Measurements from ENCODE around the gene ZNF385C. TPM values are rescaled to one million over a fixed set of nuclear protein-coding genes. Genes with fewer than 3 reads are reported as not detected.
"Not testable (repeated sequence)": the region's sequence is repeated elsewhere in the genome, so short reads cannot be mapped to it uniquely, and the experiment has no call there.

Gene ZNF385C
- total RNA-seq, 6 donors from 2014 or later = 0.30 to 2.1 (median 0.44) TPM

- Histone ChIP-seq H3K4me1 (peaks cover 60 to 78% (median 62%) of the 10 kb centered on the region in 4 donors), H3K27ac (peak overlapping the region; percentile 90 to 95 (median 92))
- peak in 1 of 2 donors; percentile 38 for DNase-seq
These were observed 81.9 kb downstream of the ZNF385C start for GRCh38 chr17:42016411-42016831.

GRCh38 chr17:42013740-42014139 lies 84.5 kb downstream of the ZNF385C start:
- 93 to 95% methylated on average over 12 of the region's 12 CpGs for WGBS, 2 donors
- H3K4me3 ChIP-seq; H3K9me3 ChIP-seq; H3K27ac ChIP-seq; ATAC-seq (ENCODE audit: low FRiP score in 2 of 2); DNase-seq; H3K27me3 ChIP-seq; H3K36me3 ChIP-seq: not testable (repeated sequence)
- peaks cover 62 to 84% (median 69%) of the 10 kb centered on the region in 4 donors for H3K4me1 ChIP-seq

More at GRCh38 chr17:42016411-42016831, 81.9 kb downstream of the ZNF385C start:
- peak overlapping the region; percentile 59 to 95 (median 80) for H3K4me3 ChIP-seq
- H3K9me3 ChIP-seq = no peaks in the 10 kb centered on the region
- H3K36me3 ChIP-seq = no peaks in the 10 kb centered on the region
- peak in 1 of 4 donors; percentile 9 for TF ChIP-seq POLR2A (IDR thresholded peaks at IDR 0.05)
- TF ChIP-seq CTCF (IDR thresholded peaks at IDR 0.05) = no peak
- TF ChIP-seq EP300 (IDR thresholded peaks at IDR 0.05) = no peak
- TF ChIP-seq POLR2AphosphoS5 (IDR thresholded peaks at IDR 0.05) = no peak
- 1 to 4% methylated on average over 12 of the region's 12 CpGs for WGBS, 2 donors
- no peaks in the 10 kb centered on the region for H3K27me3 ChIP-seq
- ATAC-seq (ENCODE audit: low FRiP score in 2 of 2) = no peak

GRCh38 chr17:42012363-42012762 lies 85.9 kb downstream of the ZNF385C start:
- Histone ChIP-seq H3K4me1 (peaks cover 53 to 75% (median 63%) of the 10 kb centered on the region in 4 donors), H3K36me3 (peaks cover 0 to 12% (median 0%) of the 10 kb centered on the region in 4 donors)
- H3K4me3 ChIP-seq; H3K27ac ChIP-seq; DNase-seq; H3K27me3 ChIP-seq; H3K9me3 ChIP-seq; ATAC-seq (ENCODE audit: low FRiP score in 2 of 2): not testable (repeated sequence)
- WGBS, 2 donors = 76 to 91% methylated on average over 4 of the region's 4 CpGs

- H3K4me3 ChIP-seq = no peak overlapping the region
- peak overlapping the region in 3 of 4 donors; percentile 7 to 64 (median 53) for H3K27ac ChIP-seq
- H3K27me3 ChIP-seq = no peaks in the 10 kb centered on the region
- H3K9me3 ChIP-seq = no peaks in the 10 kb centered on the region
- H3K4me1 ChIP-seq = peaks cover 55 to 69% (median 62%) of the 10 kb centered on the region in 4 donors
- 87 to 95% methylated on average over 3 of the region's 3 CpGs for WGBS, 2 donors
- ATAC-seq (ENCODE audit: low FRiP score in 2 of 2) = no peak
- no peak for TF ChIP-seq CTCF (IDR thresholded peaks at IDR 0.05)
- TF ChIP-seq EP300 (IDR thresholded peaks at IDR 0.05) = no peak
- no peak for TF ChIP-seq POLR2AphosphoS5 (IDR thresholded peaks at IDR 0.05)
- TF ChIP-seq POLR2A (IDR thresholded peaks at IDR 0.05) = no peak
- H3K36me3 ChIP-seq = peaks cover 0 to 12% (median 0%) of the 10 kb centered on the region in 4 donors
- DNase-seq = no peak
These were observed 87.3 kb downstream of the ZNF385C start for GRCh38 chr17:42010898-42011516.

- WGBS, 2 donors = 33 to 48% methylated on average over 9 of the region's 9 CpGs
- not testable (repeated sequence) for H3K9me3 ChIP-seq, H3K4me3 ChIP-seq, H3K27me3 ChIP-seq
- peaks cover 0 to 12% (median 0%) of the 10 kb centered on the region in 4 donors for H3K36me3 ChIP-seq
- H3K4me1 ChIP-seq = peaks cover 52 to 65% (median 58%) of the 10 kb centered on the region in 4 donors
- ATAC-seq (ENCODE audit: low FRiP score in 2 of 2) = peak in 1 of 2 donors; percentile 70
- H3K27ac ChIP-seq = peak overlapping the region in 3 of 4 donors; percentile 7 to 64 (median 53)
- peak in 1 of 2 donors; percentile 45 for DNase-seq
These were observed 88.0 kb downstream of the ZNF385C start for GRCh38 chr17:42010266-42010680.

GRCh38 chr17:42009170-42009569 lies 89.1 kb downstream of the ZNF385C start:
- no peak for ATAC-seq (ENCODE audit: low FRiP score in 2 of 2)
- 82 to 88% methylated on average over 4 of the region's 4 CpGs for whole genome bisulfite sequencing, 2 donors
- H3K4me1 ChIP-seq = peaks cover 42 to 63% (median 56%) of the 10 kb centered on the region in 4 donors
- peak overlapping the region in 1 of 4 donors; percentile 53 for H3K27ac ChIP-seq
- no peak for TF ChIP-seq EP300 (IDR thresholded peaks at IDR 0.05)
- TF ChIP-seq CTCF (IDR thresholded peaks at IDR 0.05) = no peak
- no peak for TF ChIP-seq POLR2A (IDR thresholded peaks at IDR 0.05)
- TF ChIP-seq POLR2AphosphoS5 (IDR thresholded peaks at IDR 0.05) = no peak
- H3K36me3 ChIP-seq = peaks cover 0 to 12% (median 0%) of the 10 kb centered on the region in 4 donors
- H3K27me3 ChIP-seq = no peaks in the 10 kb centered on the region
- H3K9me3 ChIP-seq = no peaks in the 10 kb centered on the region
- no peak for DNase-seq
- H3K4me3 ChIP-seq = no peak overlapping the region
